Measurements from ENCODE around the gene COBL. TPM values are rescaled to one million over a fixed set of nuclear protein-coding genes. Genes with fewer than 3 reads are reported as not detected.

The COBL gene
- total and polyA plus RNA-seq, 10 of the 15 experiments (the other 5 are each of a cell fraction or from before 2014, with no cell fraction given) = 0.21 TPM; not detected in 9

DNA sequence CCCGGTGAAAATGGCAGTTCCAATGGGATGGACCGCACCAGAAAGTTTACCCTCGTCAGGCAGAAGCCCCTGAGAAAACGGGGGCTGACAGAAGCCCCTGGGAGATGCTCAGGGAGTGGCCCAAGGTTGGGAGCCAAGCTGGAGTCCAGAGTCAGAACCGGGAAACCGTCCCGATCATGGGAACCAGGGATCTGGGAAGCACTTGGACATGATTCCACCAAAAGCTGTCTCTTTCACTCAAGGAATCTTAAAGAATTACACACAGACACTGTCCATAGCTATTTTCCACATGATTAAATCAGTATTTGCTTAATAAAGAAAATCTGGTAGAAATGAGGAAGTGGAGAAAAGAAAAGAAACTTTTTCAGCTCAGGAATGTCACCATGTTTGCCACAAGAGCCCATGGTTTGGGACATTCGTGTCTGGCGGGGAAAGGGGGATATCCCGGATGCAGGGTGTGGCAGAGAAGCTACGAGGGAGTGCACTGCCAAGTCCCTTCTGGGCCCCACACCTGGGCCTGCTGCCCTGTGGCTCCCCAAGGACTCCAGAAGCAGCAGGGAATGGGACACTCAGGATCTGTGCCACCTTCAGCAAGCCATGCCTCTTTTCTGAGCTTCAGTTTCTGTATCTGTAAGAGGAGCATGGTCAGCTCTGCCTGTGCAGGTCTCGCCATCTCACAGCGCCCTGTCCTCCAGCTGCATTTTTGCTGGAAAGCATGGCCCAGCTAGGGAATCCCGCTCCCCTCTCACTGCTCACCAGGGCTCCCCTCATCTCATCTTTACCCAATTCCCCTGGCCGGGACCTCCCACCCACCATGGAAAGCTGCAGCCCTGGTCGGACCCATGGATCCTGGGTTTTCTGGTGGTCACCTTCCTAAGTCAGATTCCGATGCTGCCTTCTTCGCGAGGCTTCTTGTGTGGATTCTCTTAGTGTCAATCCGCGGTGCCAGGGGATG lies 308.8 kb downstream of the COBL start:
- 48% methylated on average over 21 of the region's 21 CpGs for WGBS (ENCODE audit: insufficient coverage, insufficient replicate concordance, low lambda C conversion rate, missing lambda C conversion rate)
- Histone ChIP-seq H3K9ac (ENCODE audit: control insufficient read depth, insufficient read depth, low read length) (no peak overlapping the region), H2AFZ (ENCODE audit: control insufficient read depth, low read depth, low read length) (no peak overlapping the region), H3K79me2 (ENCODE audit: control insufficient read depth, insufficient read depth, low read length) (no peaks in the 10 kb centered on the region), H3K27ac (ENCODE audit: control insufficient read depth, insufficient read depth) (no peak overlapping the region), H3K4me2 (ENCODE audit: control insufficient read depth, insufficient read depth) (no peak overlapping the region), H3K27me3 (replicated peaks in 1 of 2; ENCODE audit: control insufficient read depth in 2 of 2, insufficient read depth in 2 of 2, low read length in 1 of 2) (no peaks in the 10 kb centered on the region; a peak in 1 of 4 replicates), H3K9me3 (replicated peaks; ENCODE audit: control insufficient read depth, insufficient read depth, low read length) (no peaks in the 10 kb centered on the region), H4K20me1 (ENCODE audit: control insufficient read depth, insufficient read depth) (no peaks in the 10 kb centered on the region), H3K4me3 (no peak overlapping the region), H3K36me3 (ENCODE audit: control insufficient read depth in 2 of 2, insufficient read depth in 2 of 2, low read length in 1 of 2) (no peaks in the 10 kb centered on the region), H3K4me1 (ENCODE audit: control insufficient read depth, insufficient read depth, low read length) (no peaks in the 10 kb centered on the region)
- ChIA-PET CTCF (no interaction called here), POLR2A (interaction anchor here (0.6 kb wide), 1 partner anchor 12 kb away, joined by 5 read pairs; no protein-coding TSS in a partner anchor), SMC1A (ENCODE audit: uncharacterized antibody, unreplicated experiment) (interaction anchor here (0.6 to 0.7 kb wide), 2 partner anchors 142 to 299 kb away, joined by 3 to 5 read pairs; no protein-coding TSS in a partner anchor), RAD21 (ENCODE audit: unreplicated experiment) (no interaction called here)
- in situ Hi-C loops (cut with MboI) (no loop called here), intact Hi-C loops (cut with micrococcal nuclease; ENCODE audit: unreplicated experiment) (no loop called here)
- FAIRE-seq = no peak
- no TSS peak for BruUV-seq (replicated peaks)
- no peak for DNase-seq (ENCODE audit: low read depth, low spot score)
- ATAC-seq = no peak
- no peak for TF ChIP-seq POLR2AphosphoS2 (IDR thresholded peaks at IDR 0.05; ENCODE audit: low read depth, low read length)
- TF ChIP-seq, protein P1, sequence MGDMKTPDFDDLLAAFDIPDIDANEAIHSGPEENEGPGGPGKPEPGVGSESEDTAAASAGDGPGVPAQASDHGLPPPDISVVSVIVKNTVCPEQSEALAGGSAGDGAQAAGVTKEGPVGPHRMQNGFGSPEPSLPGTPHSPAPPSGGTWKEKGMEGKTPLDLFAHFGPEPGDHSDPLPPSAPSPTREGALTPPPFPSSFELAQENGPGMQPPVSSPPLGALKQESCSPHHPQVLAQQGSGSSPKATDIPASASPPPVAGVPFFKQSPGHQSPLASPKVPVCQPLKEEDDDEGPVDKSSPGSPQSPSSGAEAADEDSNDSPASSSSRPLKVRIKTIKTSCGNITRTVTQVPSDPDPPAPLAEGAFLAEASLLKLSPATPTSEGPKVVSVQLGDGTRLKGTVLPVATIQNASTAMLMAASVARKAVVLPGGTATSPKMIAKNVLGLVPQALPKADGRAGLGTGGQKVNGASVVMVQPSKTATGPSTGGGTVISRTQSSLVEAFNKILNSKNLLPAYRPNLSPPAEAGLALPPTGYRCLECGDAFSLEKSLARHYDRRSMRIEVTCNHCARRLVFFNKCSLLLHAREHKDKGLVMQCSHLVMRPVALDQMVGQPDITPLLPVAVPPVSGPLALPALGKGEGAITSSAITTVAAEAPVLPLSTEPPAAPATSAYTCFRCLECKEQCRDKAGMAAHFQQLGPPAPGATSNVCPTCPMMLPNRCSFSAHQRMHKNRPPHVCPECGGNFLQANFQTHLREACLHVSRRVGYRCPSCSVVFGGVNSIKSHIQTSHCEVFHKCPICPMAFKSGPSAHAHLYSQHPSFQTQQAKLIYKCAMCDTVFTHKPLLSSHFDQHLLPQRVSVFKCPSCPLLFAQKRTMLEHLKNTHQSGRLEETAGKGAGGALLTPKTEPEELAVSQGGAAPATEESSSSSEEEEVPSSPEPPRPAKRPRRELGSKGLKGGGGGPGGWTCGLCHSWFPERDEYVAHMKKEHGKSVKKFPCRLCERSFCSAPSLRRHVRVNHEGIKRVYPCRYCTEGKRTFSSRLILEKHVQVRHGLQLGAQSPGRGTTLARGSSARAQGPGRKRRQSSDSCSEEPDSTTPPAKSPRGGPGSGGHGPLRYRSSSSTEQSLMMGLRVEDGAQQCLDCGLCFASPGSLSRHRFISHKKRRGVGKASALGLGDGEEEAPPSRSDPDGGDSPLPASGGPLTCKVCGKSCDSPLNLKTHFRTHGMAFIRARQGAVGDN (IDR thresholded peaks at IDR 0.05) = no peak
- no peak for TF ChIP-seq FOXK2 (IDR thresholded peaks at IDR 0.05)
- no peak for TF ChIP-seq RAD51 (IDR thresholded peaks at IDR 0.05)
- TF ChIP-seq, protein P2, sequence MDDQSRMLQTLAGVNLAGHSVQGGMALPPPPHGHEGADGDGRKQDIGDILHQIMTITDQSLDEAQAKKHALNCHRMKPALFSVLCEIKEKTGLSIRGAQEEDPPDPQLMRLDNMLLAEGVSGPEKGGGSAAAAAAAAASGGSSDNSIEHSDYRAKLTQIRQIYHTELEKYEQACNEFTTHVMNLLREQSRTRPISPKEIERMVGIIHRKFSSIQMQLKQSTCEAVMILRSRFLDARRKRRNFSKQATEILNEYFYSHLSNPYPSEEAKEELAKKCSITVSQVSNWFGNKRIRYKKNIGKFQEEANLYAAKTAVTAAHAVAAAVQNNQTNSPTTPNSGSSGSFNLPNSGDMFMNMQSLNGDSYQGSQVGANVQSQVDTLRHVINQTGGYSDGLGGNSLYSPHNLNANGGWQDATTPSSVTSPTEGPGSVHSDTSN (IDR thresholded peaks at IDR 0.05; ENCODE audit: insufficient replicate concordance, low read depth, low read length) = no peak
- TF ChIP-seq, protein P3, sequence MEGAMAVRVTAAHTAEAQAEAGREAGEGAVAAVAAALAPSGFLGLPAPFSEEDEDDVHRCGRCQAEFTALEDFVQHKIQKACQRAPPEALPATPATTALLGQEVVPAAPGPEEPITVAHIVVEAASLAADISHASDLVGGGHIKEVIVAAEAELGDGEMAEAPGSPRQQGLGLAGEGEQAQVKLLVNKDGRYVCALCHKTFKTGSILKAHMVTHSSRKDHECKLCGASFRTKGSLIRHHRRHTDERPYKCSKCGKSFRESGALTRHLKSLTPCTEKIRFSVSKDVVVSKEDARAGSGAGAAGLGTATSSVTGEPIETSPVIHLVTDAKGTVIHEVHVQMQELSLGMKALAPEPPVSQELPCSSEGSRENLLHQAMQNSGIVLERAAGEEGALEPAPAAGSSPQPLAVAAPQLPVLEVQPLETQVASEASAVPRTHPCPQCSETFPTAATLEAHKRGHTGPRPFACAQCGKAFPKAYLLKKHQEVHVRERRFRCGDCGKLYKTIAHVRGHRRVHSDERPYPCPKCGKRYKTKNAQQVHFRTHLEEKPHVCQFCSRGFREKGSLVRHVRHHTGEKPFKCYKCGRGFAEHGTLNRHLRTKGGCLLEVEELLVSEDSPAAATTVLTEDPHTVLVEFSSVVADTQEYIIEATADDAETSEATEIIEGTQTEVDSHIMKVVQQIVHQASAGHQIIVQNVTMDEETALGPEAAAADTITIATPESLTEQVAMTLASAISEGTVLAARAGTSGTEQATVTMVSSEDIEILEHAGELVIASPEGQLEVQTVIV (IDR thresholded peaks at IDR 0.05; ENCODE audit: borderline replicate concordance, partially characterized antibody) = no peak
- TF ChIP-seq ASH2L (IDR thresholded peaks at IDR 0.05; ENCODE audit: borderline replicate concordance, low read depth) = no peak
- no peak for TF ChIP-seq ZNF274 (IDR thresholded peaks at IDR 0.05; ENCODE audit: insufficient read depth, insufficient read length)
- TF ChIP-seq CHD1 (IDR thresholded peaks at IDR 0.05; ENCODE audit: low read depth, low read length) = no peak
- no peak for TF ChIP-seq RUNX3 (IDR thresholded peaks at IDR 0.05; ENCODE audit: low read length)
- TF ChIP-seq, protein P4, sequence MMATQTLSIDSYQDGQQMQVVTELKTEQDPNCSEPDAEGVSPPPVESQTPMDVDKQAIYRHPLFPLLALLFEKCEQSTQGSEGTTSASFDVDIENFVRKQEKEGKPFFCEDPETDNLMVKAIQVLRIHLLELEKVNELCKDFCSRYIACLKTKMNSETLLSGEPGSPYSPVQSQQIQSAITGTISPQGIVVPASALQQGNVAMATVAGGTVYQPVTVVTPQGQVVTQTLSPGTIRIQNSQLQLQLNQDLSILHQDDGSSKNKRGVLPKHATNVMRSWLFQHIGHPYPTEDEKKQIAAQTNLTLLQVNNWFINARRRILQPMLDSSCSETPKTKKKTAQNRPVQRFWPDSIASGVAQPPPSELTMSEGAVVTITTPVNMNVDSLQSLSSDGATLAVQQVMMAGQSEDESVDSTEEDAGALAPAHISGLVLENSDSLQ (IDR thresholded peaks at IDR 0.05) = no peak

All from GM12878 (cell line).